ENCODE results near the gene CHAT.

Gene CHAT

DNA sequence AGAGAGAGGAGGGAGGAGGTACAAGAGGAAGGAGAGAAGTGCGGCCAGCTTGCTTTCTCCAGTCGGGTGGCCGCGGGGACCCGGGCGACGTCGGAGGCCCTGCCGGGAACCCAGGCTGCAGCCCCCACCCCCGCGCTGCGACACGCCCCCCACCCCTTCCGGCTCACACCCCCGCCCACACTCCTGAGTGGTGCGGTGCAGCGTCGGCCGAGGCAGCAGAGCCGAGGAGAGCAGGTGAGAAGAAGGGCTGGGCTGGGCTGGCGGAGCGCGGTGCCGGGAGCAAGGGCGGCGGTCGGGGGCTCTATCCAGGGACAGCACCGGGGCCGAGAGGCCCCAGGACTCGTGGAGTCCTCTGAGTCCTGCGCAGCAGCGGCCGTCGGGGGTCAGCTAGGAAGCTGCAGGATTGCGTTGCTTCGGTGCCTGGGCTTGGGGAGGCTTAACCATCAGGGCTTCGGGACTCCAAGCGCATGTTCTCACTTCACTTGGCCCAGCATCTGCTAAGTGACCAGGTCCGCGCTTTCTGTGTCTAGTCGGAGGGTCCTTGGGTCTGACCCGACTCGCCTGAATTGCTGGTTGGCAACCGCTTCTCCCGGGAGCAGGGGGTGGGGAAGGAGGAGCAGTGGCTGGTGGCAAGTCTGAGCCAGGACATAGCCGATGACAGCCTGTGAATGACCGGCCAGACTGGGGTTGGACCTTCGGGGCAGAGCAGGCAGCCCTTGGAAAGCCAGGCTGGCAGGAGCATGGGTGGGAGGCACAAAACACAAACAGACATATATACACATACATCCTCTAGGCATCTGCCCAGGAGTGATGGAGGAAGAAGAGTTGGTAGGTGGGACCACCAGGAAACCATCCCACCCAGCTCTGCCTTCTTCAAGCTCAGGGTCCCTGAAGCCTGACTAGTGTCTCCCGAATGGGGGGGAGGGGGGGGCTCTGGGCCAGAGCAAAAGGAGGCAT is 683 bp downstream of the CHAT start:
- Mint-ChIP-seq H3K4me3 (no peak overlapping the region), H3K36me3 (no peaks in the 10 kb centered on the region), H3K27me3 (peaks cover 53% of the 10 kb centered on the region), H3K27ac (no peak overlapping the region), H3K4me1 (peaks cover 4% of the 10 kb centered on the region), H3K9me3 (peaks cover 7% of the 10 kb centered on the region)

DNA sequence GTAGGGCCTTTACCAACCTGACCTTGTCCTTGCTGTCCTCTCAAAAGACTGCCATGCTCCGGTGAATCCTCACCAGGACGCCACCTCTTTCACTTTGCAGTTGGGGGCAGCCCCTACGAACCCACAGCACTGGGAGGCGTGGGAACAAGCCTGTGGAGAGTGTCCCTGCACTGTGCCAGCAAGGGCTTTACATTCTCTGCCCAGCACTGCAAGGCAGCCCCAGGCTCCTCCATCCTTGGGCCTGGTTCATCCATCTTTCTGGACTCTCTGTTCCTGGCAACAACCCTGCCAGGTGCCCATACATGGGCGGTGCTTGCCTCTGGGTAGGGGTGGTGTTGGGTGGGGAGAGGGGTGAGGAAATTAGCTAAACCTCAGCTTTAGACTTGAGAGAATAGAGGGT is 1.4 kb downstream of the CHAT start:
- no peak overlapping the region for H3K27ac Mint-ChIP-seq
- H3K36me3 Mint-ChIP-seq: no peaks in the 10 kb centered on the region
- peaks cover 4% of the 10 kb centered on the region for H3K4me1 Mint-ChIP-seq
- H3K4me3 Mint-ChIP-seq: no peak overlapping the region
- H3K9me3 Mint-ChIP-seq: peaks cover 7% of the 10 kb centered on the region
- H3K27me3 Mint-ChIP-seq: peaks cover 56% of the 10 kb centered on the region

DNA sequence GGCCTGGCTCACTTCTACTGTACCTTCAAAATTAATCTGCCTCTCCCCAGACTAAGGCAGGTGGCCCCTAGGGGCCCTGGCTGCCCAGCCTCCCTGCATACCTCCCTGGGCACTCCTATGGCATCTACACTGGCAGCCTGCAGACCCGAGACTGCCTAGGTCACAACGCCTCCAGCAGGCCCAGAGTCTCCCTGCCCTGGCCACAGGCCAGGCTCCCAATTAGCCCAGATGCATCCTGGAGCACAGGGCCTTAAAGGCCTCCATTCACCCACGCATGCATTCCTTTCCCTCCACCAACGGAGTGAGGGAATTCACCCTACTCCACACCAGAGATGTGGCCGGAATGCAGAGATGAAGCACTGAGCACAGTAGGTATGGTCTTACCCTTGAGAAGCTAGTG is 1.9 kb downstream of the CHAT start:
- peaks cover 4% of the 10 kb centered on the region for H3K4me1 Mint-ChIP-seq
- H3K27me3 Mint-ChIP-seq: peaks cover 56% of the 10 kb centered on the region
- peaks cover 7% of the 10 kb centered on the region for H3K9me3 Mint-ChIP-seq
- no peak overlapping the region for H3K27ac Mint-ChIP-seq
- no peak overlapping the region for H3K4me3 Mint-ChIP-seq
- no peaks in the 10 kb centered on the region for H3K36me3 Mint-ChIP-seq

DNA sequence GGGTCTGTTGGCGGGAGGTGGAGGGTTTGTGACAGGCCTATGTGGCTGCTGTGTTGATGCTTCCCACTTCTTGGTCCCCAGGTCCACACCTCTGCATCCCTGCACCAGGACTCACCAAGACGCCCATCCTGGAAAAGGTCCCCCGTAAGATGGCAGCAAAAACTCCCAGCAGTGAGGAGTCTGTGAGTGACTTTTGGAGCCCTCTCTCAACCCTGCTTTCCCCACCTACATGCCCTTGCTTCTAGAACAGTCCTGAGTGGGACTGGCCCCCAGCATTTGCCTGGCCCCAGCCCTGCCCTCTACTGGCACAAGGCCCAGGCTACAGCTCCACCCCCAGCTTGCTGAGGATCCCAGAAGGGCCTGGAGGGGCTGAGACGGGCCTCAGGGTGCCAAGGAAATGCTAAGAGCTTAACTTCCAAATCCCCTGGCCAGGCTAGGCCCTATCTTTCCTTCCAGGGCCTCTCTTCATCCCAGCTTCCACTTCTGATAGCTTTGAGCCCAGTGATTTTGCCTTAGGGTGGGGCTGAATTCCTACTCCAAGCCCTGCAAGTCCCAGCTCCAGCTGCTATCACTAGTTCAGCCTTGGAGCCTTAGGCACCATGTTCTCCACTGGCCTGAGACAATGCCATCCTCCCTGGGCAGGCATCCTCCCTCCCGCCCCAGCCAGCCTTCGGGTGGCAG is 2.7 kb downstream of the CHAT start:
- Mint-ChIP-seq H3K36me3 (no peaks in the 10 kb centered on the region), H3K4me3 (no peak overlapping the region), H3K27ac (no peak overlapping the region), H3K9me3 (peaks cover 7% of the 10 kb centered on the region), H3K4me1 (peaks cover 4% of the 10 kb centered on the region), H3K27me3 (peaks cover 51% of the 10 kb centered on the region)

DNA sequence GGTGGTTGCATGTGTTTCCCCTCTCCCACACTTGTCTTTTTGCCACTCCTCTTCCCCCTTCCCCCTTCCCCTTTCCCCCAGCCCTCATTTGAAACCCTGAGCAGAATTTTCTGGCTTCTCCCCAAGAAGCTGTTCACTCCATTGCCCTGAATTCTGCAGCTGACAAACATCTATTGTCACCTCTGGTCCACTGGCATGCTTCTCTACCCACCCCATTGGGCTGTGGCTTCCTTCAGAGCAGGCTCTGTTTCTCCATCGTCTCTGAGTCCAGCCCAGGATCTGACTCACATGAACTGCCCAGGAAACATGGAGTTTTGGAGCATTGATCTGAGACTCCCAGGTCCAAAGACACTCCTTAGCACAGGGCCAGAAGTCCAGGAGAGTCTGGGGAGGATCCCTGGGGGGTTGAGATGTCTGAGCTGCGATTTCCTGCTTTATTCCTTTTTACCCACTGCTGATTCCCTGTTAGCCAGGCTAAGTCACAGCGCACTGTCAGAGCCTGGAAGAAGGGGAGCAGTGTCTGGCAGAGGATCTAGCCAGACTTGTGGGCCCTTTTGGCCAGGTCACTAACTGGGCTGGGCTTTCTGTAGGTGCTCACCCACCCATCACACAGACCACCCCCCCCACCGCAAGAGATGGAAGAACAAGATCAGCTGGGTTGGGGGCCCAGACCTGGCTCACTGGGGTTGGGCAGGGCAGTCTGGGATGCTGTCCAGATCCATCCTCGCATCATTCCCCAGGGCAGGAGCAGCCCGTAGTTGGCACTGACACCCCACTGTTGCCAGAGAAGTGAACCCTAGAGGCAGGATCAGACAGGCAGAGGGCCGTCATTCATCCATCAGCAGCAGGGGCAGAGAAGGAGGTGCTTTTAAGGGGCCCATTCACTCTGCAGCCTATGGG is 3.5 kb downstream of the CHAT start:
- Mint-ChIP-seq H3K27me3 (peaks cover 49% of the 10 kb centered on the region), H3K4me1 (peaks cover 4% of the 10 kb centered on the region), H3K9me3 (peaks cover under 1% of the 10 kb centered on the region)

DNA sequence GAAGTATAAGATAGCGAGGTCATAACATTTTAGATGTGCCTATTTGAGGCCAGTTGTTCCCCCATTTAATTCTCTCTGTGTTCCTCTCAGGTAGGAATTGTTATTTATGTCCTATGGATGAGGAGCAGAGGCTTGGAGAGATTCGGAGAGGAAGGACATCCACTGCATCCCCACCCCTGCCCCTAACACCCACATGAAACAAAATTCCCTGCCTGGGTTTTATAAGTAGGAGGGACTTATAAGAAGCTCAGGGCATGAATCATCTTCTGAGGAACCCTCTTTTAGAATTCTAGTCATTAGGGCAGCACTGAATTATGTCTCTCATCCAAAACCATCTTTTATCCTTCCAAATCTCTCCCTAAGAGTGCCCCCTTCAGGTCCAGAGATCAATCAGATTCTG is 5.0 kb downstream of the CHAT start:
- Mint-ChIP-seq H3K4me1 (no peaks in the 10 kb centered on the region), H3K4me3 (no peak overlapping the region), H3K9me3 (no peaks in the 10 kb centered on the region), H3K27ac (no peak overlapping the region), H3K27me3 (peaks cover 36% of the 10 kb centered on the region), H3K36me3 (no peaks in the 10 kb centered on the region)

More for the DNA sequence above, 3.5 kb downstream of the CHAT start:
- Mint-ChIP-seq H3K4me3 (no peak overlapping the region), H3K27ac (no peak overlapping the region), H3K36me3 (no peaks in the 10 kb centered on the region)

DNA sequence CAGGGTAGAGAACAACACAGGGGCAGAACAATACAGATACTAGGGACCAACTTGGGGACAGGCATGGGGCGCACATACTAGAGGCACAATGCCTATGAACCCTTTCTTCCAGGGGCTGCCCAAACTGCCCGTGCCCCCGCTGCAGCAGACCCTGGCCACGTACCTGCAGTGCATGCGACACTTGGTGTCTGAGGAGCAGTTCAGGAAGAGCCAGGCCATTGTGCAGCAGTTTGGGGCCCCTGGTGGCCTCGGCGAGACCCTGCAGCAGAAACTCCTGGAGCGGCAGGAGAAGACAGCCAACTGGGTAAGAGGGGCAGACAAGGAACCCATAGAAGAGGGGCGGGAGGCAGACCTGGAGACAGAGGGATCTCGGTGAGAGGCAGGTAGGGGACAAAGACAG is 5.8 kb downstream of the CHAT start:
- no peak overlapping the region for H3K27ac Mint-ChIP-seq
- no peaks in the 10 kb centered on the region for H3K9me3 Mint-ChIP-seq
- H3K27me3 Mint-ChIP-seq: peaks cover 36% of the 10 kb centered on the region
- H3K4me3 Mint-ChIP-seq: no peak overlapping the region
- no peaks in the 10 kb centered on the region for H3K36me3 Mint-ChIP-seq
- H3K4me1 Mint-ChIP-seq: no peaks in the 10 kb centered on the region

DNA sequence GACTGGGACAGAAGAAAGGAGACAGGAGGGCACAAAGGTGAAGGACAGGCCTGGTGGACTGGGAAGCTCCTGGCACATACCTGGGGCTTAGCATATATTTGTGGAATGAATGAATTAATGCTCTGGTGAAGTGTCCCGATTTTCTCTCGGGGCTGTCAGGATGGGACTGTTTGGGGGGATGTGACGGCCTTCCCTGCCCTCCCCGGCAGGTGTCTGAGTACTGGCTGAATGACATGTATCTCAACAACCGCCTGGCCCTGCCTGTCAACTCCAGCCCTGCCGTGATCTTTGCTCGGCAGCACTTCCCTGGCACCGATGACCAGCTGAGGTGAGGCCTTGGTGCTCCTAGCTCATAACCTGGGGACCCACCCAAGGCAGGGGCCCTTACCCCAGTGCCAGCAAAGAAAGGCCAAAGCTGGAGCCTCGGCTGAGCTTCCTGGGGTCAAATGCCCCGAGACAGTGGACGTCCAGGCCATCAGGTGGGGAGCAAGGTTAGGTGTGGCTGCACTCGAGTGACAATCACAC is 6.5 kb downstream of the CHAT start:
- H3K27ac Mint-ChIP-seq: no peak overlapping the region
- no peaks in the 10 kb centered on the region for H3K9me3 Mint-ChIP-seq
- H3K36me3 Mint-ChIP-seq: no peaks in the 10 kb centered on the region
- H3K27me3 Mint-ChIP-seq: peaks cover 34% of the 10 kb centered on the region
- H3K4me3 Mint-ChIP-seq: no peak overlapping the region
- H3K4me1 Mint-ChIP-seq: no peaks in the 10 kb centered on the region

DNA sequence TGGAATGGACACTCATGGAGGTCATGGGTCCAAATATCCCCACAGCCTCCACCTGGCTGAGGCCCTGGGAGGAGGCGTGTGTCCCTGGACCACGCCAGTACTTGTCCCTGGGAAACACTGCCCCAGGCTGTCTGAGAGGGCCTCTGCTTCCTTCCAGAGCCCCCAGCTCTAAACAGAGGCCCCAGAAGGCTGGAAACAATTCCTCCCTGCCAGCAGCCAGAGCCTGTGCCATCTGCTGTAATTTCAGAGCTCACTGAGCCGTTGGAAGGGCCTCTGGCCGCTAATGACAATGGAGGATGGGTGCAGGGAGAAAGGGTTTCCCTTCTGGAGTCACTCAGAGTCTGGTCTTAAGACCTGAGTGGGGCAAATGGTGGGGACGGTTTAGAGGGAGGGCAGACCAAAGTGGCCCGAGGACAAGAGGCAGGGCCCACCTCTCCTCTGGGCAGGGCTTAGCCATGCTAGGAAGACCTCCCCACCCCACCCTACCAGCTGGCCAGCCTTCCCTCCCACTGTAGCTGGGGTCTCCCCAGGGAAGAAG is 7.1 kb downstream of the CHAT start:
- Mint-ChIP-seq H3K4me3 (no peak overlapping the region), H3K27ac (no peak overlapping the region), H3K9me3 (no peaks in the 10 kb centered on the region), H3K36me3 (no peaks in the 10 kb centered on the region), H3K4me1 (no peaks in the 10 kb centered on the region), H3K27me3 (peaks cover 29% of the 10 kb centered on the region)

DNA sequence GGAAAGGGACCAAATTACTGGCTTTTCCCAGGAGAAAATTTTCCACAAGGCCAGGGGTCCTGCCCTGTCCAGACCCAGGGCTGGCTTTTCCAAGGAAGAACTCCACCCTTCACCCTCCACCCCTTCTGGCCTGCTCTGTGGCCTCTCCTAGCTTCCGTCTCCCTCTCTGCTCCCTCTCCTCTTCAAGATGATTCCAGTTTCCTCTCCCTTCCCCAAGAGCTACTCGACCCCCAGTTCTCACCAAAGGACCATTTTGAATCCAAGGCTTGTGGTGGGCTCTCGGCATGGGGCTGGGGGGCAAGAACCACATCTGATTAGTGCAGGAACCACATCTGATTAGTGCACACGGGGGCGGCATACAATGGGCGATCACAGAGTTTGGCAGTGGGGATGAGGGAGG is 7.7 kb downstream of the CHAT start:
- no peak overlapping the region for H3K27ac Mint-ChIP-seq
- H3K4me1 Mint-ChIP-seq: no peaks in the 10 kb centered on the region

DNA sequence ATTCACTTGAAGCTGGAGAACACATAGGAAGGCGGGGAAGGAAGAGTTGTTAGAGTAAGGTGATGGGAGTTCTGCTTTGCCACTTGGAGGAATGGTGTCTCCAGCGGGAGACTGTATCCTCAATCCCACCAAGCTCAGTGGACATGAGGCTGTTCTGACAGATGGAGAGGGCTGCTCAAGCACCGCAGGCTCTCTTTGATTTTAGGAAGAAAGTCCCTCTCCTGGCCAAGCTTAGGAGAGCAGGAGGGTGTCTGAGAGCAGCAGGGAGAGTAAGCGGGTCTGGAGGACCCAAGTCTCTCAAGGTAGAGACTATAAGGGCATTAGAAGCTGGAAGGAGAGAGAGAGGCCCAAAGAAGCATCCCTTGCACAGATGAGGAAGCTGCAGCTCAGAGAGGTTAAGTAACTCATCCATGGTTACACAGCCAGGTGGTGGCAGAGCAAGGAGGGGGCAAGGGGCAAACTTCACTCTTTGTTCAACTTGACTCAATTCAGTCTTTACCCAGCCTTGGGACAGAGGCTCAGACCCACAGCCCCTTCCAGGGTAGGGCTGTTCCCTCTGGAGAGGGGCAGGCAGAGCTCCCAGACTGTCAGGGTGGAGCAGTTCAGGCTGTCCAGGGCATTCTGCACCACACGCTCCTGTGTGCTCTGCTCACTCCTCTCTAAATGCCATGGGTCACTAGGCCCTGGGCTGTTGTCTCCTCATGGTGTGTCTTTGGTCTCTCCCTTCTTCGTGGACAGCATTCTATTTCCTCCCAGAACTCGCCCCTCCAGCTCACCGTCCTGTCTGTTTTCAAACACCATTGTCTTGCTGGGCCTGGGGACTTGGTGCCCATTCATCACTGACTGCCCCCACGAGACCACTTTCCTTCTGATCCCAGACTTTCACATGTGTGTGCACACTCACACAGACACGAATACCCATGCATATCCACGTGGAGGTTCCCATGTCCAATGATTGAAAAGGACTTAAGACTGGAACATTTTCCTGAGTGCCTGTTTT is 8.9 kb downstream of the CHAT start:
- Mint-ChIP-seq H3K27me3 (peaks cover 20% of the 10 kb centered on the region), H3K27ac (no peak overlapping the region), H3K36me3 (no peaks in the 10 kb centered on the region), H3K9me3 (no peaks in the 10 kb centered on the region), H3K4me3 (no peak overlapping the region), H3K4me1 (no peaks in the 10 kb centered on the region)

More for the DNA sequence above, 7.7 kb downstream of the CHAT start:
- Mint-ChIP-seq H3K9me3 (no peaks in the 10 kb centered on the region), H3K36me3 (no peaks in the 10 kb centered on the region), H3K27me3 (peaks cover 28% of the 10 kb centered on the region), H3K4me3 (no peak overlapping the region)

DNA sequence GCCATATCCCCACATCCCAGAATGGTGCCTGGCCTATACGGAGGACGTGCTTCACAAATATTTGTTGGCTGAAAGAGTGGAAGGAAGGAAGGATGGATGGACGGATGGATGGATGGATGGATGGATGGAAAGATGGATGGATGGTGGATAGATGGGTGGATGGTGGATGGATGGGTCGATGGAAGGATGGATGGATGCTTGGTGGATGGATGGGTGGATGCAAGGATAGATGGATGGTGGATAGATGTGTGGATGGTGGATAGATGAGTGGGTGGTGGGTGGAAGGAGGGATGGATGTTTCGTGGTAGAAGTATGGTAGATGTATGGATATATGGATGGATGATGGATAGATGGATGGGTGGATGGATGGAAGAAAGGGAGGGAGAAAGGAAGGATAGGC is 10.8 kb downstream of the CHAT start:
- H3K27ac Mint-ChIP-seq: no peak overlapping the region
- H3K4me3 Mint-ChIP-seq: no peak overlapping the region
- H3K9me3 Mint-ChIP-seq: no peaks in the 10 kb centered on the region
- H3K36me3 Mint-ChIP-seq: no peaks in the 10 kb centered on the region
- no peaks in the 10 kb centered on the region for H3K4me1 Mint-ChIP-seq
- H3K27me3 Mint-ChIP-seq: peaks cover 8% of the 10 kb centered on the region

DNA sequence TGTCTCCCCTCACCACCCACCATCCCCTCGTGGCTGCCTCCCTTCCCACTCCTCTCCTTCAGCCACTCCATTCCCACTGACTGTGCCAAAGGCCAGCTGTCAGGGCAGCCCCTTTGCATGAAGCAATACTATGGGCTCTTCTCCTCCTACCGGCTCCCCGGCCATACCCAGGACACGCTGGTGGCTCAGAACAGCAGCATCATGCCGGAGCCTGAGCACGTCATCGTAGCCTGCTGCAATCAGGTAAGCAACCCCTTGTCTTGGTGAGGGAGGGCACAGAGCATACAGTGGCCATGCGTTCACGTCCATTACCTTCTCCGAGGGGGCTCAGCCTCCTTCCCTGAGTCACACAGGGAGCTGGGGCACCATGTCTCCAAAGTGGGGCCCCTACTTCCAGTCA is 11.6 kb downstream of the CHAT start:
- Mint-ChIP-seq H3K27me3 (peaks cover 5% of the 10 kb centered on the region), H3K36me3 (no peaks in the 10 kb centered on the region), H3K9me3 (no peaks in the 10 kb centered on the region), H3K4me1 (no peaks in the 10 kb centered on the region), H3K27ac (no peak overlapping the region), H3K4me3 (no peak overlapping the region)

DNA sequence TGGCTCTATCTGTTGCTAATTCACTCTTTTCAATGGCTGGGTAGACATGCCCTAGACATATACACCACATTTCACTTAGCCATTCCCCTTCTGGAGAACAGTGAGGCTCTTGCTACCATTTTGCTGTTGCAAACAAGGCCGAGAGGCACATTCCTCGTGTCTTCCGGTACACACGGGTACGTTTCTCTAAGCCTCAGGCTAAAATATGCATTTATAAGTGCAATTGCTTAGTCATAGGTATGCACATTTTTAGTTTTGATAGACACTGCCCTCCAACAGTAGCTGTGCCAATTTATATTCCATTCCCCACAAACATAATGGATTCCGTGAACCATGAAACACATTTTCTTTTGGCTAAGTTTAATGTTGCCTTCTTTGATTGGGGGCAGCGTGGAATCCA is 13.2 kb downstream of the CHAT start:
- Mint-ChIP-seq H3K27ac (no peak overlapping the region), H3K4me1 (no peaks in the 10 kb centered on the region), H3K9me3 (no peaks in the 10 kb centered on the region)

More for the DNA sequence above, 13.2 kb downstream of the CHAT start:
- H3K4me3 Mint-ChIP-seq: no peak overlapping the region
- H3K36me3 Mint-ChIP-seq: no peaks in the 10 kb centered on the region
- H3K27me3 Mint-ChIP-seq: peaks cover 3% of the 10 kb centered on the region

Measured in activated naive CD4-positive, alpha-beta T cell treated with anti-CD3 and anti-CD28 coated beads, Interleukin-2, amount 50 U/mL, for 24 hours (primary cell).